ENCODE results near the gene ZDHHC22. TPM values are rescaled to one million over a fixed set of nuclear protein-coding genes. Genes with fewer than 3 reads are reported as not detected.
A peak's percentile ranks its signal among the peaks of the same experiment; 100 is the strongest.

ZDHHC22 gene
- total and polyA plus RNA-seq, 2 of the 13 experiments (the other 11 are each of a cell fraction or from before 2014, with no cell fraction given): not detected

DNA sequence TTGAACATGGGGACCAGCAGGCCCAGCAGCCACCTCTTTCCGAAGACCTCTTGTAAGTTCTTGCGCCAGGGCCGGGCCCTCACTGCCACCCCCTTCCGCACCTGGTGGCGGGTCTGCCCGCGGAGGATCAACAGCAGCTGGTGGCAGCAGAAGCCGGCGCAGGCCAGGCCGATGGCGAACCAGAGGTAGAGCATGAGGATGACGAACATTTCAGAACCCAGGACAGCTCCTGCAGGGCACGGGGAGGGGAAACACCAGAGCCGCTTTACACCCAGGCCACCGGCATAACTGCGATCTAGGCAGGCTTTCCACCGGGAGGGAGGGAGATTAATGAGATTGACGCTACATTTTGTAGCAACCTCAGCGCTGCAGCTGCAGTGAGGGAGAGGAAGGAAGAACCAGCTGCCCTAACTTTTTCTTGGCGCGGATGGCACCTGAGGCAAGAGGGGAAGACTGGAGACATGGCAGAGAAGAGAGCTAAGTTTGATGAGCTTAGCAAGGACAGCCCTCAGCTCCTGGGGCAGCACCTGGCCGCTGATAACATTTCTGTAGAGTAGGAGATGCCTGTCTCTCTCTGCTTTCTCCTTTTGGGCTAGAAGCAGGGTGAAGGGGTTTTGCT lies 7.8 kb downstream of the ZDHHC22 start (continued):
- TF ChIP-seq, protein P1, sequence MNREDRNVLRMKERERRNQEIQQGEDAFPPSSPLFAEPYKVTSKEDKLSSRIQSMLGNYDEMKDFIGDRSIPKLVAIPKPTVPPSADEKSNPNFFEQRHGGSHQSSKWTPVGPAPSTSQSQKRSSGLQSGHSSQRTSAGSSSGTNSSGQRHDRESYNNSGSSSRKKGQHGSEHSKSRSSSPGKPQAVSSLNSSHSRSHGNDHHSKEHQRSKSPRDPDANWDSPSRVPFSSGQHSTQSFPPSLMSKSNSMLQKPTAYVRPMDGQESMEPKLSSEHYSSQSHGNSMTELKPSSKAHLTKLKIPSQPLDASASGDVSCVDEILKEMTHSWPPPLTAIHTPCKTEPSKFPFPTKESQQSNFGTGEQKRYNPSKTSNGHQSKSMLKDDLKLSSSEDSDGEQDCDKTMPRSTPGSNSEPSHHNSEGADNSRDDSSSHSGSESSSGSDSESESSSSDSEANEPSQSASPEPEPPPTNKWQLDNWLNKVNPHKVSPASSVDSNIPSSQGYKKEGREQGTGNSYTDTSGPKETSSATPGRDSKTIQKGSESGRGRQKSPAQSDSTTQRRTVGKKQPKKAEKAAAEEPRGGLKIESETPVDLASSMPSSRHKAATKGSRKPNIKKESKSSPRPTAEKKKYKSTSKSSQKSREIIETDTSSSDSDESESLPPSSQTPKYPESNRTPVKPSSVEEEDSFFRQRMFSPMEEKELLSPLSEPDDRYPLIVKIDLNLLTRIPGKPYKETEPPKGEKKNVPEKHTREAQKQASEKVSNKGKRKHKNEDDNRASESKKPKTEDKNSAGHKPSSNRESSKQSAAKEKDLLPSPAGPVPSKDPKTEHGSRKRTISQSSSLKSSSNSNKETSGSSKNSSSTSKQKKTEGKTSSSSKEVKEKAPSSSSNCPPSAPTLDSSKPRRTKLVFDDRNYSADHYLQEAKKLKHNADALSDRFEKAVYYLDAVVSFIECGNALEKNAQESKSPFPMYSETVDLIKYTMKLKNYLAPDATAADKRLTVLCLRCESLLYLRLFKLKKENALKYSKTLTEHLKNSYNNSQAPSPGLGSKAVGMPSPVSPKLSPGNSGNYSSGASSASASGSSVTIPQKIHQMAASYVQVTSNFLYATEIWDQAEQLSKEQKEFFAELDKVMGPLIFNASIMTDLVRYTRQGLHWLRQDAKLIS (CRISPR knock-in tag; IDR thresholded peaks at IDR 0.05): no peak
- TF ChIP-seq KDM2A (CRISPR knock-in tag; IDR thresholded peaks at IDR 0.05; ENCODE audit: borderline replicate concordance, low read depth): peak; percentile 61; the same call in 1 of the 2 replicates
- no peak for TF ChIP-seq GABPA (IDR thresholded peaks at IDR 0.05; ENCODE audit: low read depth, low read length)
- no peak for TF ChIP-seq GABPA (CRISPR knock-in tag; IDR thresholded peaks at IDR 0.05; ENCODE audit: low read depth)
- TF ChIP-seq, protein P2, sequence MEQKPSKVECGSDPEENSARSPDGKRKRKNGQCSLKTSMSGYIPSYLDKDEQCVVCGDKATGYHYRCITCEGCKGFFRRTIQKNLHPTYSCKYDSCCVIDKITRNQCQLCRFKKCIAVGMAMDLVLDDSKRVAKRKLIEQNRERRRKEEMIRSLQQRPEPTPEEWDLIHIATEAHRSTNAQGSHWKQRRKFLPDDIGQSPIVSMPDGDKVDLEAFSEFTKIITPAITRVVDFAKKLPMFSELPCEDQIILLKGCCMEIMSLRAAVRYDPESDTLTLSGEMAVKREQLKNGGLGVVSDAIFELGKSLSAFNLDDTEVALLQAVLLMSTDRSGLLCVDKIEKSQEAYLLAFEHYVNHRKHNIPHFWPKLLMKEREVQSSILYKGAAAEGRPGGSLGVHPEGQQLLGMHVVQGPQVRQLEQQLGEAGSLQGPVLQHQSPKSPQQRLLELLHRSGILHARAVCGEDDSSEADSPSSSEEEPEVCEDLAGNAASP (CRISPR knock-in tag; IDR thresholded peaks at IDR 0.05; ENCODE audit: borderline replicate concordance): peak; percentile 60
- 0 out of 2 replicates have a peak, but pooled peaks have one; percentile 31 for TF ChIP-seq ZKSCAN8 (CRISPR knock-in tag; IDR thresholded peaks at IDR 0.05; ENCODE audit: borderline replicate concordance)
- no peak for TF ChIP-seq FOSL1 (CRISPR knock-in tag; IDR thresholded peaks at IDR 0.05; ENCODE audit: borderline replicate concordance)
- TF ChIP-seq ZNF703 (CRISPR knock-in tag; IDR thresholded peaks at IDR 0.05; ENCODE audit: borderline replicate concordance): no peak
- no peak; the same call in 1 of the 2 replicates for TF ChIP-seq FOSL2 (CRISPR knock-in tag; IDR thresholded peaks at IDR 0.05)
- TF ChIP-seq RARA (CRISPR knock-in tag; IDR thresholded peaks at IDR 0.05): peak; percentile 63
- TF ChIP-seq ZNF746 (CRISPR knock-in tag; IDR thresholded peaks at IDR 0.05): no peak
- TF ChIP-seq ZBTB43 (CRISPR knock-in tag; conservative IDR thresholded peaks at IDR 0.05): peak; percentile 63; the same call in 1 of the 2 replicates
- TF ChIP-seq BORCS8-MEF2B (CRISPR knock-in tag; IDR thresholded peaks at IDR 0.05): 0 out of 2 replicates have a peak, but pooled peaks have one; percentile 62
- TF ChIP-seq, protein P3, sequence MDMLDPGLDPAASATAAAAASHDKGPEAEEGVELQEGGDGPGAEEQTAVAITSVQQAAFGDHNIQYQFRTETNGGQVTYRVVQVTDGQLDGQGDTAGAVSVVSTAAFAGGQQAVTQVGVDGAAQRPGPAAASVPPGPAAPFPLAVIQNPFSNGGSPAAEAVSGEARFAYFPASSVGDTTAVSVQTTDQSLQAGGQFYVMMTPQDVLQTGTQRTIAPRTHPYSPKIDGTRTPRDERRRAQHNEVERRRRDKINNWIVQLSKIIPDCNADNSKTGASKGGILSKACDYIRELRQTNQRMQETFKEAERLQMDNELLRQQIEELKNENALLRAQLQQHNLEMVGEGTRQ (IDR thresholded peaks at IDR 0.05; ENCODE audit: low read depth, low read length): no peak
- TF ChIP-seq, protein P3 (CRISPR knock-in tag; IDR thresholded peaks at IDR 0.05; ENCODE audit: borderline replicate concordance): no peak
- no peak for TF ChIP-seq ZBTB14 (CRISPR knock-in tag; IDR thresholded peaks at IDR 0.05)
- TF ChIP-seq ZNF879 (CRISPR knock-in tag; IDR thresholded peaks at IDR 0.05): no peak
- no peak for TF ChIP-seq GLMP (CRISPR knock-in tag; IDR thresholded peaks at IDR 0.05; ENCODE audit: borderline replicate concordance)

Measured in HepG2 (cell line).